ENCODE measurements around the gene RGS7BP.
"Not testable (repeated sequence)": the region's sequence is repeated elsewhere in the genome, so short reads cannot be mapped to it uniquely, and the experiment has no call there.

RGS7BP gene

GRCh38 chr5:64505769-64506566 is at the start of gene RGS7BP:
Gene RGS7BP, plus strand, starts transcription at chr5:64506015. Its CDS starts 610 bp downstream, at chr5:64506625.
- no peak for DNase-seq

DNA sequence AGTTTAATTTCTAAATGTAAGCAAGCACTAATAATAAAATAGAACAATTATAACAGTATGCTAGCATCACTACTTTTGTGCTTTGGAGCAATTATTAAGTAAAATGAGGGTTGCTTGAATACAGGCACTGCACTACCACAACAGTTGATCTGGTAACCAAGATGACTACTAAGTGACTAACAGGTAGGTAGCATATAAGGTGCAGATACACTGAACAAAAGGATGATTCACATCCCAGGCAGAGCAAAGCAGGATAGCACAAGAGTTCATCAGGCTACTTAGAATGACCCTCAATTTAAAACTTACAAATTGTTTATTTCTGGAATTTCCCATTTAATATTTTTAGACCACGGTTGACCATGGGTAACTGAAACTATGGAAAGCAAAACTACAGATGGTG is 48.0 kb upstream of the RGS7BP start:
- DNase-seq: no peak

DNA sequence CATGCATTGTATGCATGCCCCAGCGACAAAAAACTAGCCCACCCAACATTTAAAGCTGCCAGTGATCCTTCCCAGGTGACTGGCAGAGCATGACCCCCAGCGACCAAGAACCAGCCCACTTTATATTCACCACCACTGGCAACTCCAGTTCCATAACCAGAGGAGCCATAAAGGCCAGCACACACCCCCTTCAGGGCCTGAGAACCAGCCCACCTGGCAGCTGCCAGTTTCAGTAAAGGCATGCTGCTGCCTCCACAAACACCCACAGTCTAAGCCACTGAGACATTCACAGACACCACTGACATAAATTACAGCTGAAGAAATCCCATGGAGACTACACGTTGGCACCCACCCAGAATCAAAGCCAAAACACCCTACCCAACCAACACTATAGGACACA is 46.9 kb upstream of the RGS7BP start:
- DNase-seq: no peak

DNA sequence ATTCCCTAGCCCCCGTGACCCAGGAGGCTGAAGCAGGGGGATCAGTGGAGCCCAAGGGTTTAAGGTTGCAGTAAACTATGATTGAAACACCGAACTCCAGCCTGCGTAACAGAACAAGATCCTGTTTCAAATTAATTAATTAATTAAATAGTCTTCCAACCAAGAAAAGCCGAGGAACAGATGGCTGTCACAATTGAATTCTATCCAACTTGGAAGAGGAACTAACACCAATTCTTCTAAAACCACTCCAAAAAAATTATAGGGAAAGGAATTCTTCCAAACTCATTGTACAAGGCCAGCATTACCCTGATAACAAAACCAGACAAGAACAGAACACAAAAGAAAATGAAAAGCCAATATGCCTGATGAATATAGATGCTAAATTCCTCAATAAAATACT is 43.4 kb upstream of the RGS7BP start:
- DNase-seq: no peak

DNA sequence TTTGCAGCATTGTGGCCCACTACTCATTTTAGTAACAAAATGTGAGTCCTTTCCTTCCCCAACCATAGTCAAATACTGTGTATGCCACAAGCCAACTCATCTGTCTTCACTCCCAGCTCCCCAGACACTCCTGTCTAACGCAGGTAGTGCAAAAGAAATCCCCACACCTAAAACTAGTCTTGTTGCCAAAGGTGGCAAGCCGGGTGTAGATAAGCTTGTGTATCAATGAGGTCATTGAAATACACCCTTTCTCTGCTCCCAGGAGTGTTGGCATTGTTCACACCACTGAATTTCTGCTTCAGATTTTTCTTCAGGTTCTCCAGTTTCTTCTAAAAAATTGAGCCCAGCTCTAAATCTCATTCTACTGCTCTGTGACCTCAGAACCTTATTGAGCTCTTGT is 19.7 kb upstream of the RGS7BP start:
- no peak for DNase-seq

DNA sequence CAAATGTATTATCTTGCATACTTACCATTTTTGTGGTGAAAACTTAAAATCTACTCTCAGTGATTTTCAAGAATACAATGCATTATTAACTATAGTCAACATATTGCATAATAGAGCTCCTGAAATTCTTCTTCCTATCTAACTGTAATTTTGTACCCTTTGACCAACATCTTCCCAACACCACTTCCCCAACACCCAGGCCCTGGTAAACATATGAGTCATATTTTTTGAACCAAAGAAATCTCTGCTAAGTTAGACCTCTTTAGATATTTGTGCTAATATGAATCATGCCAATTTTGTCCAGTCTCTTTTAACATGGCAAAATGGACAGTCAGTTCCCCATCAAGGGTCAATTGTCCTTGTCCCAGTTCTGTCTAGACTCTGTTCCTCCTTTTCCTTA is 18.5 kb upstream of the RGS7BP start:
- DNase-seq: no peak

GRCh38 chr5:64489857-64490256 is 16.0 kb upstream of the RGS7BP start:
- DNase-seq: no peak

DNA sequence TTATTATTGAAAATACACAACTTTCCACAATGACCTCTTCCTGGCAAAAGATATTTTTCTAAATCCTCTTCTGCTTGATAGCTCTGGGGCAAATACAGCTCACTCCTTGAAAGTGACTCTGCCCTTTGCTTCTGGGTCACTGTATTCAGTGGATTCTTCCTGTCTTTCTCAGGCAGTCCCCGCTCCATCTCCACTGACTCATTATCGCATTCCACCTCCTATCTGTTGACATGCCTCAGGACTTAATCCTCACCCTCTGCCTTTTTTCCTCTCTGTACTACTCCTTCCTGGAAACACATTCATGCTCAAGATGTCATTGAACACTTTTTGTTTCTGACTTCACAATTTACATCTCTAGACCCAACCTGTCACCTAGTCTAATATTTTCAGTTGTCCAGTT is 8.4 kb upstream of the RGS7BP start:
- no peak for DNase-seq

- DNase-seq: no peak
Measured at GRCh38 chr5:64502196-64502595, 3.6 kb upstream of the RGS7BP start.

DNA sequence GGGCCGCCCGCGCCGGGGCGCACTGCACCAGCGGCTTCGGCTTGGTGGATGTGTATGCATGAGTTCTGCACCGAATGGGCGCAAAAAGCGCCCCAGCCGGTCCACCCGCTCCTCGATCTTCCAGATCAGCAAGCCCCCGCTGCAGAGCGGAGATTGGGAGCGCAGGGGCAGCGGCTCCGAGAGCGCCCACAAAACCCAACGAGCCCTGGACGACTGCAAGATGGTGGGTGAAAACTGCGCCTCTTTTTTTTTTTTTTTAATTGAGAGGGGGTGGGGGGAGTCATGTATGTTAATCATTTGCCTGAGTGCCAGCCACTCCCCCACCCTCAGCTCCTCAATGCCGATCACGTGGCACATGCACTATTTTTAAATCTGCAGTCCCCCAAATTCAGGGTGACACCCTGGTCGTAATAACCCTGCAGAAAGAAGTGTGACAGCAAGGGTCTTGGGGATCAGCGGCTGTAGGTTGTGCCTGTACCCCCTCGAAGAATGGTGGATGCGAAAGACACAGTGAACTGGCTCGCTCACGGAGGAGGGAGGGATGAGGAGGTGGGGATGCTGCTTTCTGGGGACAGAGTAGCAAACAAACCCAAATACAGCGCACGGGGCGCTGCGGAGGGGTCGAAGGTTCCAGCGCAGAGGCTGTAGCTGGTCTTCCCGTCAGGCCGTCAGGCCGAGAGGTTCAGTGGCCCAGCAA is 900 bp downstream of the RGS7BP start:
- no peak for DNase-seq

GRCh38 chr5:64507264-64507605 is 1.4 kb downstream of the RGS7BP start:
- no peak for DNase-seq

DNA sequence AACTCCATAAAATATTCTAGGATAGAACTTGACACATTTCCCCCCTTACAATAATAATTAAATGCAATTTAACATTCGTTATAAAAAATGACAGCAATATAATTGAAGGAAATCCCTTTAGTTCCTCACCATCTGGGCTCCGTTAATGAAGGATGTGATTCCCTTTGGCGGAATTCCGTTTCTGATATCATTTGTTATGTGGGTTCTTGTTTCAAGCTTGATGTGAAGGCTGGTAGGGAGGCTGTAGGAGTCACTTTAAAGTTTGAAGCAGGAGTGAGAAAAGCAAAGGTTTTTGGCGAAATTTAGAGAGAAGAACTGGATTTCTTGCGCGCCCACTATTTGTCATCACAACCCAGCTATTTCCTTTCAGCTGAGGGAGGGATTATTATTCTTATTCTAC is 4.0 kb downstream of the RGS7BP start:
- DNase-seq: no peak

DNA sequence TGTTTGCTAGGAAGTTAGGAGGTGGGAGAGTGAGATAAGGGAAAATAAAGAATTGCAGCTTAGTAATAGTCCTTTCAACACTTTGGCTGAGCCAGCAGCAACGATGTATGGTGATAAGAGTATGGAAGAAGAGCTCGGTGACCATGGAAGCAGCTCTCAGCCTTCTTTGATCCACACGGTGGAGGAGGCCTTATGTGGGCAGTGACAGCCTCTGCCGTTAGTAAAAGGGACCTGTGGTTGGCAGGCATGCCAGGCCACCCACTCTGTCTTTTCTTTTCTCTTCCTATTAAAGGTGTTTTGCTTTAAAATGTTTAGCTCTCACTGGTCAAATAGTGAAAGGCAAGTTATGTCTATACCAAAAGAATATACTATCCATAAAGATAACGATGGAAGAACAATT is 7.7 kb downstream of the RGS7BP start:
- no peak for DNase-seq

GRCh38 chr5:64514612-64515011 is 8.8 kb downstream of the RGS7BP start:
- DNase-seq: no peak

DNA sequence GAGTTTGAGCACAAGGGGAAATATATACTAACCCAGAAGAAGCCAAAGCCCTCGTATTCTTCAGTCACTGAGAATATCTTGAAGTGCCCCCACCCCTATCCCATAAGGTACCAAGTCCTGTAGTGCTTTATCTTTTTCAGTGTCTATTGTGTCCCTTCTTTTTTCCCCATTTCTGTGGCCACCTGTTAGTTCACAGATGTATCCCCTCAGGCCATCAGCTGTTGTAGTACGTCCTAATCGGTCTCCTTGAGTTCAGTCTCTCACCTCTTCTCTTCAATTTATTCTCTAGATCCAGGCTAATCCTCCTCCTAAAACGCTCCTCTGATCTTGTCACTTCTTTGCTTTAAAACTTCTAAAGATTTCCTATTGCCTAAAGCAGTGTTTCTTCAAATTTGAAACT is 10.4 kb downstream of the RGS7BP start:
- no peak for DNase-seq

DNA sequence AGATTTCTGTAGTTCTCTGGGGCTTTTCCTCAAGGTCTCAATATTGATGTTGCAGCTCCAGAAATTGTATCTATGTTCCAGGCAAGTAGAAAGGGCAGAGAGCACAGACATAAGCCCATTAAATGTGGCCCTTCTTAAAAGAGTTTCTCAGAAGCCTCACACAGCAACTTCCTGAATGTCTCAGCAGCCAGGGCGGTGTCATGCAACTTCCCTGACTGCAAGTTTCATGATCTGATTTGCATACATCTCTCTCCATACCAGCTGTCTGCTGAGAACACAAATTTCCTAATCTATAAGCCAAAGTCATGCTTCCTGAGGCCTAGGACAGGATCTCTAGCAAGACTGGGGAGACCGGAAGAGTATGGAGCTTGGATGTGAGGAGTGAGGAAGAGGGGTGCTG is 13.0 kb downstream of the RGS7BP start:
- no peak for DNase-seq

DNA sequence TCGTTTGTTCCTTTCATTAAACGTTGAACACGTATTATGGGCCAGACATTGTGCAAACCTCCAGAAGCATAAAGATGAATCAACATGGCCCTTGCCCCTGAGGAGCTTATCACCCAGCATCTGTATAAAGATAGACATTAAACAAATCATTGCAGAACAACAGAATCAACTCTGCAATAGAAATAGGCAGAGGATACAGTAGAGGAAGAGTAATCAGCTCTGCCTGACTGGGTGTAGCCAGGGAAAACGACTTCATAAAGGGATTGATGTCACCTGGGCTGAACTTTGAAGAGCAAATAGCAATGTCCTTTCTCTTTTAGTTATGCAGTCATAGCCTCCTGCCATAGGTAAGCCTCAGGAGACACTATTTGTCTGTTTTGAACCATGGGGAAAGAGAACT is 13.4 kb downstream of the RGS7BP start:
- DNase-seq: no peak

DNA sequence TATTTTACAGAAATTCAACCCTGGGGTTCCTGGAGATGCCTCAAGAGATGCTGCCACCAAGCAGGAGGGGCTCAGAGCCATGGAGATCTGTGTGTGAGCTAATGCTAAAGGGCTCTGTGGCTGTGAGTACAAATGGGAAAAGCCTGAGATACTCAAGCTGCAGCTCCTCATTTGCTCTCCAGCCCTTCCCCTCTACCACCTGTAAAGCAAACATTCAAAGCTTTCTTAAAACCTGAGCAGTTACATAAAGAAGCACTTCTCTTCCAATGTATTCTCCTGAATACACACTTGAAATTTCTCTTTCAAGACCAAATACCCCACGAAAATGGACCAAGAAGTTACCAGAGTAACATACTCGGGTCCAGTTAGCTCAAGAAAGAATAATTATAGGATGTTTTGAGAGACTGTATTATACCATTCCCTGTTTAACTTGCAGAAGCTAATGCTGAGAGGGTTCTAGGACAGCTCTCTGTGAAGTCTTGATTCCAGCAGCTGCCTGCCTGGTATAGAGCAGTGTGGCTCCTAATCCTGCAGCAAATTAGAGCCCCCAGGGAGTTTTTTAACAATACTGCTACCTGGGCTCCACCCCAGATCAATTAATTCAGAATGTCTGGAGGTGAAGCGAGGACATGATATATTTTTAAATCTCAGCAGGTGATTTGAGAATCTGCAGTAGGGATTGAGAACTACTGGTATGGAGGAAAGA is 21.1 kb downstream of the RGS7BP start:
- no peak for DNase-seq

GRCh38 chr5:64530076-64530475 is 24.3 kb downstream of the RGS7BP start:
- no peak for DNase-seq

- DNase-seq: no peak
Measured at GRCh38 chr5:64532212-64532611, 26.4 kb downstream of the RGS7BP start.

GRCh38 chr5:64532657-64533056 is 26.8 kb downstream of the RGS7BP start:
- DNase-seq: no peak

- no peak for DNase-seq
Measured at GRCh38 chr5:64534033-64534432, 28.2 kb downstream of the RGS7BP start.

DNA sequence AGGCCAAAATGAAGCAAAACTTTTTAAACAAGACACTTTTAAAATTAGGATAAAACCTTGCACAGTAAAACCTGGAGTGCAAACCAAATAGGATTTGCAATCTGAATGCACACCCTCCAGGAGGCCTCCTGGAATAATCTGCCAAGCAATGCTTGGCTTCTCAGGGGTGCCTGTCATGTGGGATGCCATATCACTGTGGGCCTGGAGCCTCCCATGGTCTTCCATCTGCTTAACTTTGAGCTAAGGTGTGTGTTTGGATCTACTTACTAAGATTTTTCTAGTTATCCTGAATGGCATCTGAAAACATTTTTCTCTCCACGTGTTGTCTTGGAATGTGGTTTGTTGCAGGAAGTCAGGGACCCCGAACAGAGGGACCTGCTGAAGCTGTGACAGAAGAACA is 52.1 kb downstream of the RGS7BP start:
- no peak for DNase-seq

GRCh38 chr5:64558641-64559040 is 52.8 kb downstream of the RGS7BP start:
- DNase-seq: not testable (repeated sequence)
